DND-41 (cell line): ENCODE data around the gene SKIC2.

Source experiments
- EZH2 ChIP-seq: IDR thresholded peaks from 3 replicates; pipeline ENCODE4 v1.6.1; 2012; ENCODE audit warnings: borderline replicate concordance, low read depth, mild to moderate bottlenecking, moderate library complexity, low read length, inconsistent platforms; ENCODE audit not compliant: severe bottlenecking
- TF ChIP-seq, protein P1 (sequence below): IDR thresholded peaks from 2 replicates; pipeline ENCODE4 v1.5.1; 2012; ENCODE audit warnings: borderline replicate concordance, low read length, moderate library complexity, mild to moderate bottlenecking; ENCODE audit not compliant: poor library complexity, severe bottlenecking; ENCODE audit errors: extremely low read depth

DNA sequence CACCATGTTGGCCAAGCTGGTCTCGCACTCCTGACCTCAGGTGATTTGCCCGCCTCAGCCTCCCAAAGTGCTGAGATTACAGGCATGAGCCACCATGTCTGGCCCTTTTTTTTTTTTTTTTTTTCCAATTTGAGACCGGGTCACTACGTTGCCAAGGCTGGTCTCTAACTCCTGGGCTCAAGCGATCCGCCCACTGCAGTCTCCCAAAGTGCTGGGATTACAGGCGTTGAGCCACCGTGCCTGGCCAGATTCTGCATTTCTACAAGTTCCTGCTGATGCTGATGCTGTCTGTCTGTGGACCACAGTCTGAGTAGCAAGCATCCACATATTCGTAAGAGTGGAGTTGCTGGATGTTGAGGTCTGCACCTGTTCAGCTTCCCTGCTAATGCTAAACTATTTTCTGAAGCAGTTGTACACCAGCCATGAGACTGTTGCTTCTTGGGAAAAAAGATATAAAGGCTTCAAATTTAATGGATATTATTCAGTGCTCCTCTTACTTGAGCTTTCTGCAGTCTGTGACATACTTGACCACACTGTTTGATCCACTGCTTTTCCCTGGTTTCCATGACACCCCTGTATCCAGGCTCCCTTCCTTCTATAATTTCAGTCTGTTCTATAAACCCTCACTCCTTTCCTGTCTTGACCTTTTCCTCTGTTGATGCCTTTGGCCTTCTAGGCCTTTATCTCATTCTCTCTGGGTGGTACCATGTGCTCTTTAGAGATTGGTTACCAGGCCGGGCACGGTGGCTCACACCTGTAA lies 47.0 kb upstream of the SKIC2 start:
- TF ChIP-seq, protein P1, sequence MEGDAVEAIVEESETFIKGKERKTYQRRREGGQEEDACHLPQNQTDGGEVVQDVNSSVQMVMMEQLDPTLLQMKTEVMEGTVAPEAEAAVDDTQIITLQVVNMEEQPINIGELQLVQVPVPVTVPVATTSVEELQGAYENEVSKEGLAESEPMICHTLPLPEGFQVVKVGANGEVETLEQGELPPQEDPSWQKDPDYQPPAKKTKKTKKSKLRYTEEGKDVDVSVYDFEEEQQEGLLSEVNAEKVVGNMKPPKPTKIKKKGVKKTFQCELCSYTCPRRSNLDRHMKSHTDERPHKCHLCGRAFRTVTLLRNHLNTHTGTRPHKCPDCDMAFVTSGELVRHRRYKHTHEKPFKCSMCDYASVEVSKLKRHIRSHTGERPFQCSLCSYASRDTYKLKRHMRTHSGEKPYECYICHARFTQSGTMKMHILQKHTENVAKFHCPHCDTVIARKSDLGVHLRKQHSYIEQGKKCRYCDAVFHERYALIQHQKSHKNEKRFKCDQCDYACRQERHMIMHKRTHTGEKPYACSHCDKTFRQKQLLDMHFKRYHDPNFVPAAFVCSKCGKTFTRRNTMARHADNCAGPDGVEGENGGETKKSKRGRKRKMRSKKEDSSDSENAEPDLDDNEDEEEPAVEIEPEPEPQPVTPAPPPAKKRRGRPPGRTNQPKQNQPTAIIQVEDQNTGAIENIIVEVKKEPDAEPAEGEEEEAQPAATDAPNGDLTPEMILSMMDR, result no peak
- TF ChIP-seq EZH2, result no peak
